Karpas-422 (cell line): ENCODE data around the gene MDH1. TPM values are rescaled to one million over a fixed set of nuclear protein-coding genes. Genes with fewer than 3 reads are reported as not detected.

Source experiments
- DNase-seq: peaks from one replicate; pipeline ENCODE4 v3.0.0-alpha.2; 2015
- H2AFZ ChIP-seq: fragments of 200-600 bp; sonication (generic); 2 replicates; pipeline ENCODE4 v1.6.1; 2014; ENCODE audit warnings: antibody characterized with exemption, low read length, mixed read lengths
- H3K27ac ChIP-seq: fragments of 200-600 bp; sonication (generic); 2 replicates; pipeline ENCODE4 v1.5.1; 2014; ENCODE audit warnings: mild to moderate bottlenecking, low read length, moderate library complexity
- H3K27me3 ChIP-seq: fragments of 200-600 bp; sonication (generic); 2 replicates; pipeline ENCODE4 v1.6.1; 2014; ENCODE audit warnings: low read length, mixed read lengths
- H3K36me3 ChIP-seq: fragments of 200-600 bp; sonication (generic); 2 replicates; pipeline ENCODE4 v1.6.1; 2014; ENCODE audit warnings: low read length, mixed read lengths; ENCODE audit not compliant: insufficient read depth
- H3K4me1 ChIP-seq: fragments of 200-600 bp; sonication (generic); 2 replicates; pipeline ENCODE4 v1.6.1; 2014; ENCODE audit warnings: mild to moderate bottlenecking, low read length, mixed read lengths
- H3K4me2 ChIP-seq: fragments of 200-600 bp; sonication (generic); 2 replicates; pipeline ENCODE4 v1.6.1; 2014; ENCODE audit warnings: low read length, low read depth, mild to moderate bottlenecking; ENCODE audit not compliant: poor library complexity, severe bottlenecking
- H3K4me3 ChIP-seq: fragments of 200-600 bp; sonication (generic); 2 replicates; pipeline ENCODE4 v1.5.1; 2014; ENCODE audit warnings: mild to moderate bottlenecking, antibody characterized with exemption, low read length, mixed read lengths
- H3K79me2 ChIP-seq: fragments of 200-600 bp; sonication (generic); 2 replicates; pipeline ENCODE4 v1.6.1; 2014; ENCODE audit warnings: mild to moderate bottlenecking, low read length, mixed read lengths
- H3K9ac ChIP-seq: fragments of 200-600 bp; sonication (generic); 2 replicates; pipeline ENCODE4 v1.6.0; 2014; ENCODE audit warnings: low read length
- H3K9me2 ChIP-seq: fragments of 200-600 bp; sonication (generic), shearing (Covaris generic); replicated peaks from 2 replicates; pipeline ENCODE4 v1.6.0; 2014; ENCODE audit warnings: mild to moderate bottlenecking, low read length, moderate library complexity; ENCODE audit not compliant: insufficient read depth
- H3K9me3 ChIP-seq: fragments of 300-700, 200-600 bp; sonication (generic); 2 replicates; pipeline ENCODE4 v1.6.1; 2014; ENCODE audit warnings: low read length, mixed read lengths
- H4K20me1 ChIP-seq: fragments of 200-600 bp; sonication (generic); 2 replicates; pipeline ENCODE4 v1.6.1; 2014; ENCODE audit warnings: mild to moderate bottlenecking, antibody characterized with exemption, low read length, low read depth; ENCODE audit not compliant: insufficient read depth
- total RNA-seq: library from RNA; depleted of rRNA; stranded (reverse); fragments of >200 nt; shearing (Covaris generic); gene quantifications from 2 replicates; pipeline ENCODE4 v1.2.3, GENCODE V29; 2014; ENCODE audit warnings: low replicate concordance

The MDH1 gene
- total RNA-seq, 1 experiment from 2014 or later = 208 TPM

- H3K27me3 ChIP-seq = no peaks in the 10 kb centered on the region; the same call in 1 of the 2 replicates
- H3K4me2 ChIP-seq = no peak overlapping the region
- H3K36me3 ChIP-seq = no peaks in the 10 kb centered on the region
- H3K27ac ChIP-seq = no peak overlapping the region
- peaks cover 6% of the 10 kb centered on the region; the same call in 1 of the 2 replicates for H3K9me3 ChIP-seq
- no peak overlapping the region for H3K9ac ChIP-seq
- no peaks in the 10 kb centered on the region for H3K9me2 ChIP-seq
- H3K4me1 ChIP-seq = no peaks in the 10 kb centered on the region
- DNase-seq = no peak
- H3K79me2 ChIP-seq = no peaks in the 10 kb centered on the region
- no peaks in the 10 kb centered on the region for H4K20me1 ChIP-seq
- H2AFZ ChIP-seq = no peak overlapping the region
- H3K4me3 ChIP-seq = no peak overlapping the region
Observed at GRCh38 chr2:63628403-63628942, 39.7 kb downstream of the MDH1 start.

GRCh38 chr2:63631501-63631900, 42.7 kb downstream of the MDH1 start:
- no peaks in the 10 kb centered on the region for H3K79me2 ChIP-seq

GRCh38 chr2:63632382-63632781, 43.6 kb downstream of the MDH1 start:
- Histone ChIP-seq H3K4me3 (no peak overlapping the region), H3K4me2 (no peak overlapping the region), H4K20me1 (no peaks in the 10 kb centered on the region), H3K9me3 (peaks cover 13% of the 10 kb centered on the region; the same call in 1 of the 2 replicates), H2AFZ (no peak overlapping the region), H3K79me2 (no peaks in the 10 kb centered on the region), H3K9ac (no peak overlapping the region), H3K36me3 (no peaks in the 10 kb centered on the region), H3K27me3 (no peaks in the 10 kb centered on the region; the same call in 1 of the 2 replicates), H3K27ac (no peak overlapping the region), H3K9me2 (no peaks in the 10 kb centered on the region), H3K4me1 (peaks cover 1% of the 10 kb centered on the region; the same call in 1 of the 2 replicates)
- DNase-seq = no peak

More at GRCh38 chr2:63631501-63631900, 42.7 kb downstream of the MDH1 start:
- H4K20me1 ChIP-seq = no peaks in the 10 kb centered on the region
- no peak overlapping the region for H2AFZ ChIP-seq
- peaks cover 13% of the 10 kb centered on the region; the same call in 1 of the 2 replicates for H3K9me3 ChIP-seq
- H3K4me2 ChIP-seq = no peak overlapping the region
- no peak overlapping the region for H3K27ac ChIP-seq
- no peaks in the 10 kb centered on the region for H3K4me1 ChIP-seq
- H3K27me3 ChIP-seq = no peaks in the 10 kb centered on the region; the same call in 1 of the 2 replicates
- DNase-seq = no peak
- no peak overlapping the region for H3K9ac ChIP-seq
- no peak overlapping the region for H3K4me3 ChIP-seq
- H3K36me3 ChIP-seq = no peaks in the 10 kb centered on the region
- no peaks in the 10 kb centered on the region for H3K9me2 ChIP-seq

GRCh38 chr2:63639344-63639743, 50.6 kb downstream of the MDH1 start:
- Histone ChIP-seq H3K27me3 (0 out of 2 replicates have a peak, but pooled peaks cover 2% of the 10 kb centered on the region), H3K4me1 (peaks cover 5% of the 10 kb centered on the region; the same call in 1 of the 2 replicates), H3K27ac (no peak overlapping the region), H3K4me3 (no peak overlapping the region), H3K79me2 (no peaks in the 10 kb centered on the region), H4K20me1 (no peaks in the 10 kb centered on the region), H2AFZ (no peak overlapping the region), H3K9ac (no peak overlapping the region), H3K36me3 (no peaks in the 10 kb centered on the region), H3K9me3 (peaks cover 7% of the 10 kb centered on the region; the same call in 1 of the 2 replicates), H3K4me2 (no peak overlapping the region), H3K9me2 (no peaks in the 10 kb centered on the region)
- DNase-seq = no peak

- H4K20me1 ChIP-seq = no peaks in the 10 kb centered on the region
- H3K36me3 ChIP-seq = no peaks in the 10 kb centered on the region
- no peak for DNase-seq
- no peaks in the 10 kb centered on the region for H3K9me2 ChIP-seq
- H3K27me3 ChIP-seq = 0 out of 2 replicates have a peak, but pooled peaks cover 2% of the 10 kb centered on the region
- H3K27ac ChIP-seq = no peak overlapping the region
- H3K4me2 ChIP-seq = no peak overlapping the region
- no peaks in the 10 kb centered on the region for H3K4me1 ChIP-seq
- H3K9me3 ChIP-seq = no peaks in the 10 kb centered on the region
- H3K4me3 ChIP-seq = no peak overlapping the region
- H2AFZ ChIP-seq = no peak overlapping the region
- H3K79me2 ChIP-seq = no peaks in the 10 kb centered on the region
- H3K9ac ChIP-seq = no peak overlapping the region
Observed at GRCh38 chr2:63642946-63643345, 54.2 kb downstream of the MDH1 start.

GRCh38 chr2:63643486-63643885, 54.7 kb downstream of the MDH1 start:
- H3K27me3 ChIP-seq = 0 out of 2 replicates have a peak, but pooled peaks cover 2% of the 10 kb centered on the region
- no peaks in the 10 kb centered on the region for H3K9me3 ChIP-seq
- H3K36me3 ChIP-seq = no peaks in the 10 kb centered on the region
- H3K4me3 ChIP-seq = no peak overlapping the region
- no peaks in the 10 kb centered on the region for H4K20me1 ChIP-seq
- no peak overlapping the region for H3K9ac ChIP-seq
- H2AFZ ChIP-seq = no peak overlapping the region
- no peak overlapping the region for H3K27ac ChIP-seq
- H3K9me2 ChIP-seq = no peaks in the 10 kb centered on the region
- H3K4me2 ChIP-seq = no peak overlapping the region
- no peaks in the 10 kb centered on the region for H3K79me2 ChIP-seq
- no peaks in the 10 kb centered on the region for H3K4me1 ChIP-seq
- DNase-seq = no peak

GRCh38 chr2:63648632-63649031, 59.9 kb downstream of the MDH1 start:
- no peak overlapping the region for H3K9ac ChIP-seq
- H4K20me1 ChIP-seq = no peaks in the 10 kb centered on the region
- H3K4me2 ChIP-seq = no peak overlapping the region
- H3K4me1 ChIP-seq = no peaks in the 10 kb centered on the region
- no peaks in the 10 kb centered on the region for H3K27me3 ChIP-seq
- H3K4me3 ChIP-seq = no peak overlapping the region
- no peaks in the 10 kb centered on the region for H3K9me2 ChIP-seq
- no peaks in the 10 kb centered on the region for H3K79me2 ChIP-seq
- H3K9me3 ChIP-seq = no peaks in the 10 kb centered on the region
- no peak overlapping the region for H3K27ac ChIP-seq
- no peaks in the 10 kb centered on the region for H3K36me3 ChIP-seq
- no peak overlapping the region for H2AFZ ChIP-seq
- no peak for DNase-seq

- no peak for DNase-seq
- Histone ChIP-seq H3K9ac (no peak overlapping the region), H3K9me2 (no peaks in the 10 kb centered on the region), H3K4me2 (no peak overlapping the region), H2AFZ (no peak overlapping the region), H3K79me2 (no peaks in the 10 kb centered on the region), H3K36me3 (no peaks in the 10 kb centered on the region), H3K9me3 (no peaks in the 10 kb centered on the region), H3K27ac (no peak overlapping the region), H4K20me1 (no peaks in the 10 kb centered on the region), H3K4me1 (no peaks in the 10 kb centered on the region), H3K27me3 (no peaks in the 10 kb centered on the region), H3K4me3 (no peak overlapping the region)
Observed at GRCh38 chr2:63649829-63650228, 61.1 kb downstream of the MDH1 start.
